Hippocampal formation (tissue), 2 donors: ENCODE data around the gene BMP2K.
"Not testable (repeated sequence)": the region's sequence is repeated elsewhere in the genome, so short reads cannot be mapped to it uniquely, and the experiment has no call there.

Source experiments
- DNase-seq, 2 donors: peaks; one replicate each; lab custom pipeline; 2025; lab: John Stamatoyannopoulos, UW

The BMP2K gene

DNA sequence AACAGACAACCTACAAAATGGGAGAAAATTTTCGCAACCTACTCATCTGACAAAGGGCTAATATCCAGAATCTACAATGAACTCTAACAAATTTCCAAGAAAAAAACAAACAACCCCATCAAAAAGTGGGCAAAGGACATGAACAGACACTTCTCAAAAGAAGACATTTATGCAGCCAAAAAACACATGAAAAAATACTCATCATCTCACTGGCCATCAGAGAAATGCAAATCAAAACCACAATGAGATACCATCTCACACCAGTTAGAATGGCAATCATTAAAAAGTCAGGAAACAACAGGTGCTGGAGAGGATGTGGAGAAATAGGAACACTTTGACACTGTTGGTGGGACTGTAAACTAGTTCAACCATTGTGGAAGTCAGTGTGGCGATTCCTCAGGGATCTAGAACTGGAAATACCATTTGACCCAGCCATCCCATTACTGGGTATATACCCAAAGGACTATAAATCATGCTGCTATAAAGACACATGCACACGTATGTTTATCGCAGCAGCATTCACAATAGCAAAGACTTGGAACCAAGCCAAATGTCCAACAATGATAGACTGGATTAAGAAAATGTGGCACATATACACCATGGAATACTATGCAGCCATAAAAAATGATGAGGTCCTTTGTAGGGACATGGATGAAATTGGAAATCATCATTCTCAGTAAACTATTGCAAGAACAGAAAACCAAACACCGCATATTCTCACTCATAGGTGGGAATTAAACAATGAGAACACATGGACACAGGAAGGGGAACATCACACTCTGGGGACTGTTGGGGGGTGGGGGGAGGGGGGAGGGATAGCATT lies 19.7 kb downstream of the BMP2K start:
- not testable (repeated sequence) for DNase-seq

DNA sequence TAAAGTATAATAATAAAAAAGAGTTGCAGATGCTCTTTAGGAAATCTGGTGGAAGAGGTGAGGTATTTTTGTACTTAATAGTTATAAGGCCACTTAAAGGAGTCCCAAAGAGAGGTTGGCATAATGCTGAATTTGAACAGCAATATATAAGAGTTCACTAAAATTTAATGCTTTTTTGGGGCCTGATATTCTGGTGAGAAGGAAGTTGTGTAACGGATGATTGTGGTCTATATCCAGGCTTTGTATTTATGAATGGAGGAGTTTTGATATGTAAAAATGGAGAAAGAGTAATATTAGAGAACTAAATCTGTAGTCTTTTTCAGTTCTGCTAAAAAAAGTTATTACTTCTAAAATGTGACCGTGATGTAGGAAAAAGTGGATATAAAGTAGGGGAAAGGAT lies 20.4 kb downstream of the BMP2K start:
- no peak for DNase-seq

DNA sequence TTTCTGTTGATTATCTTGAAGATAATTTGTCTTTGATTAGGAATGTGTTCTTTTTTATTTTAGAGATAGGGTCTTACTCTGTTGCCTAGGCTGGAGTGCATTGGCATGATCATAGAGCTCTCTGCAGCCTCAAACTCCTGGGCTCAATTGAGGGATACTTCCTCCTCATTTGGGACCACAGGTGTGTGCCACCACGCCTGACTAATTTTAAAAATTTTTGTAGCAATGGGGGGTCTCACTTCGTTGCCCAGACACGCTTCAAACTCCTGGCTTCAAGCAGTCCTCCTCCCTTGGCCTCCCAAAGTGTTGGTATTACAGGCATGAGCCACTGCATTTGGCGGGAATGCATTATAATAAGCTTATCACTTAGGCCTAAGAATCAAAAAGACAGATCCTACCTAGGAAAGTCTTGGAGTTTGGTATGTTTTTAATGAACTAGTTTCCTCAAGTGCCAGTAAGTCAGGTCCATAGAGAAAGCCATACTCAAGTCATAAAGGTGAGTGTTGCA lies 21.7 kb downstream of the BMP2K start:
- no peak for DNase-seq

DNA sequence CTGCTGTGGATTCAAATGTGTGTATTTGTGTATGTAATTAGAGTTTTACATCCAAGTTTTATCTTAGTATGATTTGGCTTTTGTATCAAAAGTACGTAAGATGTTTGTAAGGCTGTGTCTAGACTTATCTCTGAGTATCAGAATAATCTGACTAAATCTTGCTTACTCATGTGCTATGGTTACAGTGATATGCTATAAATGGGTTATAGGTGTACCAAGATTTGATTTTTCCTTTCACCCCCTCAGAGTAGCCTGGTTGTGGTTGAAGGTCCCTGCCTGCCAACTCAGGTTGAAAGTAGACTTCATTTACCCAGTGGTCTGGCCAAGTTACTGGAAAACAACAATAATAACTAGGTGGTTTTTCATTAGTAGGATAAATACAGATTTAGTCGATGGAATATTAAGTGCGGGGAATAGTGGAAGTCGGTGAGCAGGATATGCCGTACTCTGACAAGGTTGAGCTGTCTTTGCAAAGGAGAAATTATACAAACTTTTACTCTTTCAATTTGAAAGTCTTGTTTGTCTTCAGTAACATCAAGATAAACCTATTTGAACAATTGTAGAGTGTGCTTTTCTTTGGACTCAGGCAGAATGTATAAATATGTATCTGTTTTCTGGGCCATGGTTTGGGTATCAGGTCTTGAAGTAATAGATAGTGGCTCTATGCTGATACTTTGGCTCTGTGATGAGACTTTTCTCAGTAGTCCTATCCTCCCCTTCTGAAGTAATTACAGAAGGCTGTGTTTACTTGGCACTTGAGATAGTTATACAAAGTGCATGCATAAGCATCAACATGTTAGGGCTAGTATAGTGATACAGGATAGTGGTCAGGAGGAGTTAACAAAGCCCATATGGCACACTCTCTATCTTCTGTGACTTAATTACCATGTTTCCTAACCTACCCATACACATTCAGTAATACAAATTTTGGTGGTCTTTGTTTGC lies 23.7 kb downstream of the BMP2K start:
- no peak for DNase-seq

- DNase-seq, result no peak
These were observed 24.8 kb downstream of the BMP2K start for GRCh38 chr4:78800965-78801364.

GRCh38 chr4:78803983-78804382 lies 27.8 kb downstream of the BMP2K start:
- DNase-seq, result no peak

DNA sequence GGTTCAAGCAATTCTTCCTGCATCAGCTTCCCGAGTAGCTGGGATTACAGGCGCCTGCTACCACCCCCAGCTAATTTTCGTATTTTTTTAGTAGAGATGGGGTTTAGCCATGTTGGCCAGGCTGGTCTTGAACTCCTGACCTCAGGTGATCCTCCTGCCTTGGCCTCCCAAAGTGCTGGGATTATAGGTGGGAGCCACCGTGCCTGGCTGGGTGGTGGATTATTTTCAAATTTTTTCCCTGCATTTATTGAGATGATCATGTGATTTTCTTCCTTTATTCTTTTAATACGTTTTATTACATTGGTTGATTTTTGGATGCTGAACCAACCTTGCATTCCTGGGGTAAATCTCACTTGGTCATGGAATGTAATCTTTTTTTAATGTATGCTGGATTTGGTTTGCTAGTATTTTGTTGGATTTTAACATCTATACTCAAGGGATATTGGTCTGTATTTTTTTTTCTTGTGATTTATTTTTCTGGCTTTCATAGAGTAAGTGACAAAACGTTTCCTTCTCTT lies 30.9 kb downstream of the BMP2K start:
- DNase-seq, result no peak

GRCh38 chr4:78809295-78809694 lies 33.1 kb downstream of the BMP2K start:
- DNase-seq, result no peak

DNA sequence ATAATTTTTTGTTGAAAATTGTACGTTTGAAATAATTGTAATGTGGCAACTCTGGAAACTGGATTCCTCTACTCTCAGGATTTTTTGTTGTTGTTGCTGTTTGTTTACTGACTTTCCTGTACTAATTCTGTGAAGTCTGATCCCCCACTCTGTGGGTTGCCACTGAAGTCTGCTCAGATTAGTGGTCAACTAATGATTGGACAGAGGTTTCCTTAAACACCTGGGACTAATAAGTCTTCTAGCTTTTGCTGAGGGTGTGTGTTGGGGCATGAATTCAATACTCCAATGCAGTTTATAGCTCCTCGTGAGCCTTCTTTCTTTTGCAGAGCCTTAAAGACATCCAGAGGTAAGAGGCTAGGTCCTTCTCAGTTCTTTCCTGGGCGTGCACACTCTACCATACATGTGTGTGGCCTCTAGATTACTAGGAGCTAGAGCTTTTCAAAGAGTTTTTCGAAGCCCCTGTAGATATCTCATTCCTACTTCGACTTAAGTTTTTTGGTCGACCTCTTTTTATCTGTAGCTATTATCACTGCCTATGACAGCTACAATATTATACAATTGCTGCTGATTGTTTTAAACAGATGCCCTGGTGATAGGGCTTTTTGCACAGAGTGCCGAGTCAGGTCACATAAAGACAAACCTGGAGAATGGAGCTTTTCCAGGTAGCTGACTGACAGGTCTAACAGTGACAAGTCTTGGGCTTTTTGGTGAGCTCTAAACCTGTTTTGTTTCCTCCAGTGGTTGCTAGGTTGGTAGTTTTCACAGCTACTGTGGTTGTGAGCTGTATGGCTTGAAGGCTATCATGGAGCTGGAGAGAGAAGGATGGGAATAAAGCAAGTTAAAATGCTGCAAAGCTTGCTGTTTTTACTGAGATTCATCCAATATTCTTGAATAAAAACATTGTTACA lies 34.0 kb downstream of the BMP2K start:
- no peak for DNase-seq

DNA sequence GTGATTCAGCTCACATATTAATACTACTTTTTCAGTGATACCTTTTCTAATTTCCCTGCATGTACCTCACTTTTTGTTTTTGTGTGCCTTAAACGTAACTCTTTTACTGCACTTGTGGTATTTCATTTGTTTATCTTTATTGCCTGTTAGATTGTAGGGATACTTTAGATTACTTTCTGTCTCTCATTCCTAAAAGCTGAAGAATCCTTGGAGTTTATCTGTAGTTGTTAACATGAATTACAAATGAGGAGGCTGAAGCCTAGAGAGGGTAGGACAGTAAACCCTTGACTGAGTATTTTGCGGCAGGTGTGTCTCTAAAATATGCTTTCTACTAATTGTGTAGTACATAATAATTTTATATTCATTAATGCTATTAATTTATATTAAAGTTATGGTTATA lies 34.9 kb downstream of the BMP2K start:
- DNase-seq, result no peak

- DNase-seq, result no peak
These were observed 42.5 kb downstream of the BMP2K start for GRCh38 chr4:78818530-78819079.

DNA sequence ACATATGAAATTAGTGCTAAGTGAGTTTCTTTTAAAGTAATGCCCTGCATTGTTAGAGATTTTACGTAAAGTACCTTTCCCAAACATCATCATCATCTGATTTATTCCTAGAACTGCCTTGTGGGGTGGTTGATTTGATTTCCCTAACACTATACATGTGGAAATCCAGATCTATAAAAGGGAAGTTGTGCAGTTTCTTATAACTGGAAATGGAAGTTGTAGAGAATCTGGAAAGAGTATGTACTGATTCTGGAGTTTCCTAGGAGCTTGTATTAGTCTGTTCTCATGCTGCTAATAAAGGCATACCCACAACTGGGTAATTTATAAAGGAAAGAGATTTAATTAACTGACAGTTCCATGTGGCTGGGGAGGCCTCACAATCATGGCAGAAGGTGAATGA lies 47.9 kb downstream of the BMP2K start:
- DNase-seq, result no peak

DNA sequence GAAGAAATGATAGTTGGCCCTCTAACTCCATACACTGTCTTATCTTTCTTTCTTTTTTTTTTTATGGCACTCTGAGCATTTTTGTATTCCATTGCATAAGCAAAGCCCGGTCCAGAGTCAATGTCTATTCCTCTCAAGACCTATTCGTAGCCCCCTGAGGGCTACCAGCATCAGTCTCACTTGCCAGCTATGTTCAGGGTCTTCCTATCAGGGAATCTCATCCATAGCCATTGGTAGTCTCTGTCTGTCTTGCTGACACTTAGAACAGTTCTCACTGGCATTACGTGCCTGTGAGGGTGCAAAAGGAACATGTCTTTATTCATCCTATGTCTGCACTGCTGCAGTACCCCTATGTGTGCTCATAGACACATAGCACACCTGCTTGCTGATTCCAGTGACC lies 51.0 kb downstream of the BMP2K start:
- DNase-seq, result no peak

GRCh38 chr4:78829296-78829695 lies 53.1 kb downstream of the BMP2K start:
- no peak for DNase-seq

DNA sequence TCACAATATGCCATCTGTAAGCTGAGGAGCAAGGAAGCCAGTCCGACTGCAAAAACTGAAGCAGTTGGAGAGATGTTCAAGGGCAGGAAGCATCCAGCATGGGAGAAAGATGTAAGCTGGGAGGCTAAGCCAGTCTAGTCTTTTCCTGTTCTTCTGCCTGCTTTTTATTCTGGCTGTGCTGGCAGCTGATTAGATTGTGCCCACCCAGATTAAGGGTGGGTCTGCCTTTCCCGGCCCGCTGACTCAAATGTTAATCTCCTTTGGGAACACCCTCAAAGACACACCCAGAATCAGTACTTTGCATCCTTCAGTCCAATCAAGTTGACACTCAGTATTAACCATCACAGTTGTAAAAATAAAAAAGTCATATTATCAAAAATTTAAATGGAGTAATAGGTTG lies 63.5 kb downstream of the BMP2K start:
- not testable (repeated sequence) for DNase-seq

GRCh38 chr4:78840286-78840685 lies 64.1 kb downstream of the BMP2K start:
- DNase-seq, result not testable (repeated sequence)

DNA sequence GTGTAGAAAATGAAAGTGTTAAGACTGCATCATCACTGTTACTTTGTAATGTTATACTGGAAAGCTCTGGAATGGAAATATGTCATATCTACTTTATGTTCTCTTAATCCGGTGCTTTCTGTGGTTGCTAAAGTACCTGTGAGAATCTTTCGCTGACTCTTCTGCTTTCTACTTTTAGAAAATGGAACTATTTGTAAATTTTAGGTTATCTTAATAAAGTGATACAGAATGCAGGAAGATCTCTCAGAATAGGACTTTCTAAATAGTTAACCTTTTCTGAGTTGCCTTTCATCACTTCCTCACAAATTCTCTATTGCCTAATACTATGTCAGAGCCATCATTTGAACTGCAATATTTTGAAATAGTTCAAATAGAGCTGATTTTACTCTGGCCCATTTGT lies 69.3 kb downstream of the BMP2K start:
- no peak for DNase-seq

GRCh38 chr4:78846258-78846657 lies 70.1 kb downstream of the BMP2K start:
- no peak for DNase-seq

- DNase-seq, result no peak
These were observed 86.2 kb downstream of the BMP2K start for GRCh38 chr4:78862314-78862737.

GRCh38 chr4:78863254-78863869 lies 87.2 kb downstream of the BMP2K start:
- no peak for DNase-seq

DNA sequence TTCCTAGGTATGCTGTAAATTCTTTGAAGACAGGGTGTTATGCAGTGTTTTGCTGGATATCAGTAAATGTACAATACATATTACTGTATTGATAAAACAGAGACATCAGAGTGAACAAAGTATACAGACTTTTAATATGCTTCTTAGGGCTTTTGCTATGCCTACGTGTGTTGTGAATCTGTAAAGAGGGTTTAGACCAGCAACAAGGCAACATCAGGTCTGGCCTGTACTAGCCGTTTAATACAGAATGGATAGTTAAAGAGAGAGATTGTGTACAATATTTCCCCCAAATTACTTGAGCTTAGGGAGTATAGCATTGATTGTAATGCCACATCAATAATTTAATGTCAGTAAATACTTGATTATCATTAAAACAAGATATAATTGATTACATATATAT lies 87.8 kb downstream of the BMP2K start:
- no peak for DNase-seq
